ENCODE data around the gene DAAM2.

GRCh38 chr6:39835821-39836295, 43.7 kb downstream of the DAAM2 start:
- no peak for TF ChIP-seq EZH2phosphoT487 (IDR thresholded peaks at IDR 0.05; ENCODE audit: insufficient read depth, low read depth)
- no peak for TF ChIP-seq EZH2 (IDR thresholded peaks at IDR 0.05; ENCODE audit: insufficient read depth, poor library complexity, severe bottlenecking)

All from GM23248 (cell line).